Keratinocyte (primary cell): ENCODE measurements around the gene B3GNT9. TPM values are rescaled to one million over a fixed set of nuclear protein-coding genes. Genes with fewer than 3 reads are reported as not detected.

Experiments used
- DNase-seq: peaks from one replicate; pipeline ENCODE4 v3.0.0-alpha.2; 2011; ENCODE audit warnings: low read depth, missing footprints, low spot score
- FAIRE-seq: peaks from 2 replicates; lab custom pipeline; 2011; peaks lifted over from hg19 to GRCh38; lab: Jason Lieb, UNC
- H2AFZ ChIP-seq: 2 replicates; pipeline ENCODE4 v1.6.0; 2012; ENCODE audit warnings: low read length, control low read depth, inconsistent platforms; ENCODE audit not compliant: control insufficient read depth
- H3K27ac ChIP-seq: 2 replicates; pipeline ENCODE4 v1.5.1; 2011; ENCODE audit warnings: low read length; ENCODE audit not compliant: control insufficient read depth, insufficient read depth
- H3K27me3 ChIP-seq: 3 replicates; pipeline ENCODE4 v1.6.0; 2011; ENCODE audit warnings: low read length; ENCODE audit not compliant: control insufficient read depth, insufficient read depth; ENCODE audit errors: extremely low read depth
- H3K36me3 ChIP-seq, 2 experiments: 2 replicates in 1 of 2; 3 replicates in 1 of 2; pipeline ENCODE4 v1.5.1; 2011; ENCODE audit warnings: low read length in 2 of 2, mild to moderate bottlenecking in 1 of 2; ENCODE audit not compliant: control insufficient read depth in 2 of 2, insufficient read depth in 2 of 2; ENCODE audit errors: extremely low read depth in 1 of 2
- H3K4me1 ChIP-seq: 3 replicates; pipeline ENCODE4 v1.5.1; 2011; ENCODE audit warnings: low read length; ENCODE audit not compliant: control insufficient read depth, insufficient read depth; ENCODE audit errors: extremely low read depth
- H3K4me2 ChIP-seq: 3 replicates; pipeline ENCODE4 v1.6.0; 2011; ENCODE audit warnings: low read depth, low read length; ENCODE audit not compliant: control insufficient read depth, insufficient read depth; ENCODE audit errors: extremely low read depth
- H3K4me3 ChIP-seq, 3 experiments: fragments of 200-600 bp in 1 of 3; sonication (generic) in 1 of 3; 2 replicates in 2 of 3; 3 replicates in 1 of 3; pipeline ENCODE4 v1.5.1; 2011 to 2016; ENCODE audit warnings: low read length in 3 of 3, mild to moderate bottlenecking in 3 of 3, control low read depth in 2 of 3, inconsistent platforms in 1 of 3, low read depth in 1 of 3, mixed read lengths in 1 of 3, mixed run types in 1 of 3, moderate library complexity in 1 of 3; ENCODE audit not compliant: control insufficient read depth in 2 of 3, insufficient read depth in 2 of 3; ENCODE audit errors: extremely low read depth in 1 of 3
- H3K79me2 ChIP-seq: 2 replicates; pipeline ENCODE4 v1.6.0; 2012; ENCODE audit warnings: low read length; ENCODE audit not compliant: control insufficient read depth, insufficient read depth
- H3K9ac ChIP-seq: 3 replicates; pipeline ENCODE4 v1.6.0; 2011; ENCODE audit warnings: low read length; ENCODE audit not compliant: control insufficient read depth, insufficient read depth; ENCODE audit errors: extremely low read depth
- H3K9me1 ChIP-seq: 3 replicates; pipeline ENCODE4 v1.6.0; 2011; ENCODE audit warnings: low read length; ENCODE audit not compliant: control insufficient read depth, insufficient read depth; ENCODE audit errors: extremely low read depth
- H3K9me3 ChIP-seq: 2 replicates; pipeline ENCODE4 v1.5.1; 2012; ENCODE audit warnings: low read depth, low read length; ENCODE audit not compliant: control insufficient read depth
- H4K20me1 ChIP-seq: 3 replicates; pipeline ENCODE4 v1.6.0; 2011; ENCODE audit warnings: low read length; ENCODE audit not compliant: control insufficient read depth, insufficient read depth; ENCODE audit errors: extremely low read depth
- CTCF ChIP-seq, 3 experiments: IDR thresholded peaks in 1 of 3; conservative IDR thresholded peaks in 1 of 3; optimal IDR thresholded peaks in 1 of 3; 2 replicates in 2 of 3; 3 replicates in 1 of 3; pipeline versions ENCODE3 to v1.5.1; 2011; ENCODE audit warnings: low read length in 3 of 3, mild to moderate bottlenecking in 3 of 3, moderate library complexity in 2 of 3, control low read depth in 1 of 3, inconsistent platforms in 1 of 3; ENCODE audit not compliant: insufficient read depth in 2 of 3; ENCODE audit errors: extremely low read depth in 1 of 3
- EZH2 ChIP-seq: IDR thresholded peaks from one replicate; pipeline ENCODE4 v1.6.1; 2012; ENCODE audit warnings: inconsistent platforms, mild to moderate bottlenecking, low read length, moderate library complexity
- dilution Hi-C: fragments of 300-500 bp; cut with MboI; formaldehyde crosslinking; loops from one replicate; pipeline ENCODE4 v1.7.0; 2020; ENCODE audit warnings: low sequenced_read_pairs; ENCODE audit not compliant: extremely low pct_ligation_motif_present
- polyA plus RNA-seq, 5 experiments: library from polyadenylated mRNA; depleted of rRNA in 3 of 5; stranded (reverse) in 3 of 5; stranded (forward) in 1 of 5; unstranded in 1 of 5; fragments of >200 nt; gene quantifications; 1 replicate in 1 of 5; 2 replicates in 3 of 5; 3 replicates in 1 of 5; pipeline versions ENCODE4 v1.2.1 to v1.2.3, GENCODE V29; 2011 to 2012; ENCODE audit warnings: missing spikeins in 2 of 5, low read depth in 1 of 5, low replicate concordance in 1 of 5

The B3GNT9 gene
- polyA plus RNA-seq, 1 donor (not counting 4 experiments of a cell fraction or from before 2014, with no cell fraction given): 2.6 TPM

- H3K4me3 ChIP-seq: no peak overlapping the region
- no peaks in the 10 kb centered on the region for H3K9me1 ChIP-seq
- H4K20me1 ChIP-seq: no peaks in the 10 kb centered on the region
- H2AFZ ChIP-seq: no peak overlapping the region
- DNase-seq (no peak), FAIRE-seq (no peak)
- TF ChIP-seq EZH2 (no peak), CTCF (optimal IDR thresholded peaks at IDR 0.05 in 1 of 3, IDR thresholded peaks at IDR 0.05 in 1 of 3, conservative IDR thresholded peaks at IDR 0.05 in 1 of 3; ENCODE audit: extremely low read depth in 1 of 3, insufficient read depth in 2 of 3, low read length in 3 of 3) (no peak)
- H3K79me2 ChIP-seq: peaks cover 7% of the 10 kb centered on the region
- no peak overlapping the region for H3K27ac ChIP-seq
- no peak overlapping the region for H3K4me2 ChIP-seq
- dilution Hi-C loops: no loop called here
- no peak overlapping the region for H3K9ac ChIP-seq
- no peaks in the 10 kb centered on the region for H3K27me3 ChIP-seq
- peaks cover 45% of the 10 kb centered on the region for H3K4me1 ChIP-seq
- H3K9me3 ChIP-seq: no peaks in the 10 kb centered on the region
- H3K36me3 ChIP-seq: peaks cover 0 to 3% of the 10 kb centered on the region in 2 experiments
Observed at GRCh38 chr16:67180166-67180565, 29.4 kb upstream of the B3GNT9 start.

GRCh38 chr16:67179421-67180080 is 28.8 kb upstream of the B3GNT9 start:
- H3K9me3 ChIP-seq: no peaks in the 10 kb centered on the region
- H3K4me2 ChIP-seq: peak overlapping the region; percentile 1
- H3K36me3 ChIP-seq: peaks cover 0 to 3% of the 10 kb centered on the region in 2 experiments
- no peaks in the 10 kb centered on the region for H4K20me1 ChIP-seq
- FAIRE-seq (no peak), DNase-seq (no peak)
- no peak overlapping the region for H3K27ac ChIP-seq
- no peaks in the 10 kb centered on the region for H3K9me1 ChIP-seq
- TF ChIP-seq EZH2 (no peak), CTCF (optimal IDR thresholded peaks at IDR 0.05 in 1 of 3, IDR thresholded peaks at IDR 0.05 in 1 of 3, conservative IDR thresholded peaks at IDR 0.05 in 1 of 3; ENCODE audit: extremely low read depth in 1 of 3, insufficient read depth in 2 of 3, low read length in 3 of 3) (peak; percentile 26 to 61 (median 31))
- no peaks in the 10 kb centered on the region for H3K27me3 ChIP-seq
- no peak overlapping the region for H2AFZ ChIP-seq
- dilution Hi-C loops: no loop called here
- H3K9ac ChIP-seq: no peak overlapping the region
- peaks cover 44% of the 10 kb centered on the region for H3K4me1 ChIP-seq
- no peak overlapping the region for H3K4me3 ChIP-seq
- peaks cover 7% of the 10 kb centered on the region for H3K79me2 ChIP-seq
